Measurements from ENCODE around the gene UGDH. TPM values are rescaled to one million over a fixed set of nuclear protein-coding genes. Genes with fewer than 3 reads are reported as not detected.

Gene UGDH
- 100 to 1,000 TPM in 2 of 4 donors, 10 to 100 TPM in 2; 55.2 to 188 (median 98.0) TPM for total RNA-seq

DNA sequence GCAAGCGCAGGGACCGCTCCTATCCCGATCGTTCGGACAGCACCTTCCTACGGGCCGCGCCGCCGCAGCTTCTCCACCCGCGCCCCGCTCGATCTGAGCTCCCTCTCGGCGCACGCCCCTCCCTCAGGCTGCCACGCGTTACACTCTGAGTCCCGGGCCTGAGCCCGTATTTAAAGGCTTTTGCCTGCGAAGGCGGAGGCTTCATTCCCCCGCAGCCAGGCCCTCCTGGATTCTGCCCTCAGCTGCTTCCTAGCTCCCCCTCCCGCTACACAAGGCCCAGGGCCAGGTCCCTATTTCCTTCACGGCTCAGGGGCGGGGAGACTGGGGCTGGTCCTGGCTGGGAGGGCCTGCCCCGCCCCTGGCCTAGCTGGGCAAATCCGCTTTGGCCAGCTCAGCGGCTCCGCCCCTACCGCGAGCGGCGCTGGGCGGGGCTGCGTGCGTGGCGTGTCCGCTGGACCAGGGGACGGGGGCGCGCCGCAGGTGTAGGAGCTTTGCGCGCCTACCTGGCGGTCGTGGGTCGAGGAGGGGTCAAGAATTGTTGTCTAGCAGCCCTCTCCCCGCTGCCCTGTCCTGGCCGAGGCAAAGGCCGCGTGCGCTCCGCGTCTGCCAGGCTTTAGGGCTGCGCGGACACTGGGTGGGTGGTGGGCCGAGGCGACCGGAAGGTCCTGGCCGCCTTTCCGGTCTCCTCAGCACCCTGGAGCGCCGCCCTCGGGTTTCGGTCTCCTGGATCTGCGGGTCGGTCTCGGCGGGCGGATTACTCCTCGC is at the start of gene UGDH:
UGDH (minus strand) TSS at position 144 of the 765 bp plus-strand sequence. CDS start 5,927 bp downstream, outside the sequence.
- H3K9me3 ChIP-seq, result peaks cover 0 to 22% (median 0%) of the 10 kb centered on the region in 3 donors
- peak; percentile 71 for DNase-seq
- peaks cover 4 to 59% (median 14%) of the 10 kb centered on the region in 3 donors for H3K4me1 ChIP-seq
- peak within 1 kb of the TSS; percentile 94 to 98 (median 96) for H3K27ac ChIP-seq
- peak within 1 kb of the TSS; percentile 85 to 96 (median 90) for H3K4me3 ChIP-seq
- intact Hi-C loops (cut with DNase I), result no loop called here
- peaks cover 0 to 20% (median 0%) of the 10 kb centered on the region in 3 donors for H3K36me3 ChIP-seq
- no peaks in the 10 kb centered on the region for H3K27me3 ChIP-seq
- 0% methylated on average over 15 of the region's 73 CpGs; no CpG with 5 or more reads in 1 of the 2 donors for WGBS, 2 donors
- TF ChIP-seq, protein P1, sequence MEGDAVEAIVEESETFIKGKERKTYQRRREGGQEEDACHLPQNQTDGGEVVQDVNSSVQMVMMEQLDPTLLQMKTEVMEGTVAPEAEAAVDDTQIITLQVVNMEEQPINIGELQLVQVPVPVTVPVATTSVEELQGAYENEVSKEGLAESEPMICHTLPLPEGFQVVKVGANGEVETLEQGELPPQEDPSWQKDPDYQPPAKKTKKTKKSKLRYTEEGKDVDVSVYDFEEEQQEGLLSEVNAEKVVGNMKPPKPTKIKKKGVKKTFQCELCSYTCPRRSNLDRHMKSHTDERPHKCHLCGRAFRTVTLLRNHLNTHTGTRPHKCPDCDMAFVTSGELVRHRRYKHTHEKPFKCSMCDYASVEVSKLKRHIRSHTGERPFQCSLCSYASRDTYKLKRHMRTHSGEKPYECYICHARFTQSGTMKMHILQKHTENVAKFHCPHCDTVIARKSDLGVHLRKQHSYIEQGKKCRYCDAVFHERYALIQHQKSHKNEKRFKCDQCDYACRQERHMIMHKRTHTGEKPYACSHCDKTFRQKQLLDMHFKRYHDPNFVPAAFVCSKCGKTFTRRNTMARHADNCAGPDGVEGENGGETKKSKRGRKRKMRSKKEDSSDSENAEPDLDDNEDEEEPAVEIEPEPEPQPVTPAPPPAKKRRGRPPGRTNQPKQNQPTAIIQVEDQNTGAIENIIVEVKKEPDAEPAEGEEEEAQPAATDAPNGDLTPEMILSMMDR (IDR thresholded peaks at IDR 0.05), result peak in 1 of 6 experiments; percentile 11
- TF ChIP-seq POLR2A (IDR thresholded peaks at IDR 0.05), result peak in 3 of 4 donors; percentile 82 to 95 (median 89)

- H3K27ac ChIP-seq, result peak overlapping the region in 3 of 4 donors; percentile 28 to 62 (median 39)
These were observed 47.7 kb upstream of the UGDH start for GRCh38 chr4:39574946-39575345.

DNA sequence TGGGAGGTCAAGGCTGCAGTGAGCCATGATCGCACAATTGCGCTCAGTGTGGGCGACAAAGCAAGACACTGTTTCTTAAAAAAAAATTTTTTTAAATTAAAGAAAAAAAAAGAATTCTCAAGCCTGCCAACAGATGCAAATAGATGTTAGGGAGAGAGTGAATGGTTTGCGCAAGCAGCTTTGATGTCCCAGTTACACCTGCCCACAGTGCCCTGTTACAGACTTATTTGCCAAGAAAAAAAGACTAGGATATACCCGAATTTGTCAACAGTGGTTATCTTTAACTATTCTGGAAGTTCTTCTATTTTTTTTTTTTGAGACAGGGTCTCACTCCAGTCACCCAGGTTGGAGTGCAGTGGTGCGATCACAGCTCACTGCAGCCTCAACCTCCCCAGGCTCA is 44.3 kb upstream of the UGDH start:
- H3K4me3 ChIP-seq, result no peak overlapping the region
- DNase-seq, result no peak
- intact Hi-C loops (cut with DNase I), result no loop called here
- H3K27ac ChIP-seq, result no peak overlapping the region
- H3K4me1 ChIP-seq, result peaks cover 0 to 51% (median 11%) of the 10 kb centered on the region in 3 donors
- peaks cover 0 to 18% (median 0%) of the 10 kb centered on the region in 3 donors for H3K36me3 ChIP-seq
- no peaks in the 10 kb centered on the region for H3K27me3 ChIP-seq
- H3K9me3 ChIP-seq, result no peaks in the 10 kb centered on the region
- TF ChIP-seq POLR2A (IDR thresholded peaks at IDR 0.05), result no peak
- TF ChIP-seq, protein P1 (IDR thresholded peaks at IDR 0.05), result no peak
- WGBS, 2 donors, result 81 to 93% methylated on average over 6 of the region's 6 CpGs

More at GRCh38 chr4:39574946-39575345, 47.7 kb upstream of the UGDH start:
- H3K4me3 ChIP-seq, result no peak overlapping the region
- 90% methylated on average over 5 of the region's 5 CpGs for WGBS, 2 donors
- intact Hi-C loops (cut with DNase I), result no loop called here
- no peaks in the 10 kb centered on the region for H3K27me3 ChIP-seq
- no peak for DNase-seq
- peaks cover 0 to 25% (median 1%) of the 10 kb centered on the region in 3 donors for H3K4me1 ChIP-seq
- no peaks in the 10 kb centered on the region for H3K9me3 ChIP-seq
- no peak for TF ChIP-seq POLR2A (IDR thresholded peaks at IDR 0.05)
- TF ChIP-seq, protein P1 (IDR thresholded peaks at IDR 0.05), result no peak
- peaks cover 0 to 18% (median 0%) of the 10 kb centered on the region in 3 donors for H3K36me3 ChIP-seq

GRCh38 chr4:39571054-39571453 is 43.8 kb upstream of the UGDH start:
- 85 to 87% methylated on average over 2 to 4 of the region's 4 CpGs for WGBS, 2 donors
- TF ChIP-seq, protein P1 (IDR thresholded peaks at IDR 0.05), result no peak
- TF ChIP-seq POLR2A (IDR thresholded peaks at IDR 0.05), result no peak
- Histone ChIP-seq H3K27me3 (no peaks in the 10 kb centered on the region), H3K36me3 (peaks cover 0 to 18% (median 0%) of the 10 kb centered on the region in 3 donors), H3K27ac (no peak overlapping the region), H3K4me3 (no peak overlapping the region), H3K4me1 (peaks cover 0 to 51% (median 12%) of the 10 kb centered on the region in 3 donors), H3K9me3 (no peaks in the 10 kb centered on the region)
- DNase-seq, result no peak
- intact Hi-C loops (cut with DNase I), result no loop called here

- Histone ChIP-seq H3K9me3 (no peaks in the 10 kb centered on the region), H3K4me3 (peak overlapping the region in 2 of 4 donors; percentile 18 to 37), H3K4me1 (peaks cover 0 to 44% (median 12%) of the 10 kb centered on the region in 3 donors), H3K27me3 (no peaks in the 10 kb centered on the region), H3K36me3 (peaks cover 0 to 33% (median 0%) of the 10 kb centered on the region in 3 donors), H3K27ac (peak overlapping the region; percentile 61 to 83 (median 70))
- no peak for DNase-seq
- no peak for TF ChIP-seq POLR2A (IDR thresholded peaks at IDR 0.05)
- TF ChIP-seq, protein P1 (IDR thresholded peaks at IDR 0.05), result no peak
- intact Hi-C loops (cut with DNase I), result no loop called here
- whole genome bisulfite sequencing, 2 donors, result 41 to 47% methylated on average over 4 of the region's 4 CpGs
These were observed 42.0 kb upstream of the UGDH start for GRCh38 chr4:39569209-39569608.
